Measurements from ENCODE around the gene GAMT. TPM values are rescaled to one million over a fixed set of nuclear protein-coding genes. Genes with fewer than 3 reads are reported as not detected.

GAMT gene
- polyA plus RNA-seq, 5 donors: 18.6 to 42.1 (median 22.2) TPM

- no peak for DNase-seq
Observed at GRCh38 chr19:1435378-1435989, 34.1 kb upstream of the GAMT start.

GRCh38 chr19:1434577-1435060, 33.3 kb upstream of the GAMT start:
- no peak for DNase-seq

GRCh38 chr19:1434040-1434366, 32.7 kb upstream of the GAMT start:
- DNase-seq: no peak

GRCh38 chr19:1433119-1434039, 32.0 kb upstream of the GAMT start:
- DNase-seq: no peak

- DNase-seq: no peak
Observed at GRCh38 chr19:1432507-1432887, 31.2 kb upstream of the GAMT start.

GRCh38 chr19:1431759-1432506, 30.6 kb upstream of the GAMT start:
- DNase-seq: no peak

- DNase-seq: no peak
Observed at GRCh38 chr19:1430246-1430645, 28.9 kb upstream of the GAMT start.

GRCh38 chr19:1429750-1430149, 28.4 kb upstream of the GAMT start:
- no peak for DNase-seq

- DNase-seq: no peak
Observed at GRCh38 chr19:1428738-1429391, 27.5 kb upstream of the GAMT start.

- no peak for DNase-seq
Observed at GRCh38 chr19:1427221-1427920, 26.0 kb upstream of the GAMT start.

- no peak for DNase-seq
Observed at GRCh38 chr19:1426736-1427135, 25.4 kb upstream of the GAMT start.

GRCh38 chr19:1425902-1426301, 24.6 kb upstream of the GAMT start:
- no peak for DNase-seq

- DNase-seq: no peak
Observed at GRCh38 chr19:1425102-1425837, 23.9 kb upstream of the GAMT start.

- no peak for DNase-seq
Observed at GRCh38 chr19:1424192-1424955, 23.0 kb upstream of the GAMT start.

GRCh38 chr19:1423436-1424191, 22.3 kb upstream of the GAMT start:
- DNase-seq: no peak

- no peak for DNase-seq
Observed at GRCh38 chr19:1422943-1423342, 21.6 kb upstream of the GAMT start.

- no peak for DNase-seq
Observed at GRCh38 chr19:1422360-1422759, 21.0 kb upstream of the GAMT start.

- no peak for DNase-seq
Observed at GRCh38 chr19:1421958-1422305, 20.6 kb upstream of the GAMT start.
